Chondrocyte (in vitro differentiated cells): ENCODE data around the gene WARS2. TPM values are rescaled to one million over a fixed set of nuclear protein-coding genes. Genes with fewer than 3 reads are reported as not detected.

Source experiments
- DNase-seq: peaks from one replicate; pipeline ENCODE4 v3.0.0; 2021; ENCODE audit warnings: mixed read lengths, low spot score
- H3K27ac Mint-ChIP-seq: one replicate; pipeline ENCODE4 v1.8.0; 2021; ENCODE audit warnings: mild to moderate bottlenecking, moderate library complexity, mixed read lengths; ENCODE audit not compliant: unreplicated experiment
- H3K27me3 Mint-ChIP-seq: 2 replicates; pipeline ENCODE4 v1.8.0; 2021; ENCODE audit warnings: low read depth, mixed read lengths
- H3K36me3 Mint-ChIP-seq: 2 replicates; pipeline ENCODE4 v1.8.0; 2021; ENCODE audit warnings: low read depth, mixed read lengths
- H3K4me1 Mint-ChIP-seq: 2 replicates; pipeline ENCODE4 v1.8.0; 2021; ENCODE audit warnings: low read depth, mild to moderate bottlenecking, mixed read lengths
- H3K4me3 Mint-ChIP-seq: one replicate; pipeline ENCODE4 v1.8.0; 2021; ENCODE audit warnings: mild to moderate bottlenecking, moderate library complexity, mixed read lengths; ENCODE audit not compliant: unreplicated experiment
- H3K9me3 Mint-ChIP-seq: 2 replicates; pipeline ENCODE4 v1.8.0; 2021; ENCODE audit warnings: low read depth, mixed read lengths
- total RNA-seq: library from RNA; stranded (reverse); gene quantifications from 3 replicates; pipeline ENCODE4 v1.2.1, GENCODE V29; 2021
- TF ChIP-seq, protein P1 (sequence below): fragments of 200-600 bp; sonication (generic); IDR thresholded peaks from 2 replicates; pipeline ENCODE4 v1.5.0; 2021; ENCODE audit warnings: antibody characterized with exemption, mild to moderate bottlenecking, moderate library complexity

Gene WARS2
- total RNA-seq, 1 donor from 2014 or later, result 9.4 TPM

- Mint-ChIP-seq H3K27me3 (no peaks in the 10 kb centered on the region), H3K36me3 (no peaks in the 10 kb centered on the region), H3K4me3 (no peak overlapping the region), H3K9me3 (no peaks in the 10 kb centered on the region), H3K27ac (no peak overlapping the region), H3K4me1 (peaks cover 3% of the 10 kb centered on the region)
- TF ChIP-seq, protein P1, sequence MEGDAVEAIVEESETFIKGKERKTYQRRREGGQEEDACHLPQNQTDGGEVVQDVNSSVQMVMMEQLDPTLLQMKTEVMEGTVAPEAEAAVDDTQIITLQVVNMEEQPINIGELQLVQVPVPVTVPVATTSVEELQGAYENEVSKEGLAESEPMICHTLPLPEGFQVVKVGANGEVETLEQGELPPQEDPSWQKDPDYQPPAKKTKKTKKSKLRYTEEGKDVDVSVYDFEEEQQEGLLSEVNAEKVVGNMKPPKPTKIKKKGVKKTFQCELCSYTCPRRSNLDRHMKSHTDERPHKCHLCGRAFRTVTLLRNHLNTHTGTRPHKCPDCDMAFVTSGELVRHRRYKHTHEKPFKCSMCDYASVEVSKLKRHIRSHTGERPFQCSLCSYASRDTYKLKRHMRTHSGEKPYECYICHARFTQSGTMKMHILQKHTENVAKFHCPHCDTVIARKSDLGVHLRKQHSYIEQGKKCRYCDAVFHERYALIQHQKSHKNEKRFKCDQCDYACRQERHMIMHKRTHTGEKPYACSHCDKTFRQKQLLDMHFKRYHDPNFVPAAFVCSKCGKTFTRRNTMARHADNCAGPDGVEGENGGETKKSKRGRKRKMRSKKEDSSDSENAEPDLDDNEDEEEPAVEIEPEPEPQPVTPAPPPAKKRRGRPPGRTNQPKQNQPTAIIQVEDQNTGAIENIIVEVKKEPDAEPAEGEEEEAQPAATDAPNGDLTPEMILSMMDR, result peak; percentile 74
- DNase-seq, result no peak
Measured at GRCh38 chr1:119141020-119141424, 569 bp upstream of the WARS2 start.

DNA sequence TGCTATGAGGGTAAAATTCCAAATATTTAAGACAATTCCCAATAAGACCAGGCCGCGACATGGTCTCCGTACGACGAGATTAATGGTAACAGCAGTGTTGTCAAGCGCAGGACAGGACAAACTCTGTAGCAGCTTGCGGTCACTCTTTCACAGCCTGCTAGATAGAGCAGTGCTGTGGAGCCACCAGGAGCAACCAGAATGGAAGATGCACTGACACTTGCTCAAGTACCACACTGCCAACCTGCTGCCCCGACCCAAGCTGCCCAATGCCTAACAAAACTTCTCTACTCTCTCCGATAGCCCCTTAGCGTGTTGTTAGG lies 636 bp downstream of the WARS2 start:
- no peak for DNase-seq
- H3K9me3 Mint-ChIP-seq, result no peaks in the 10 kb centered on the region
- no peak overlapping the region for H3K4me3 Mint-ChIP-seq
- peaks cover 8% of the 10 kb centered on the region for H3K4me1 Mint-ChIP-seq
- H3K36me3 Mint-ChIP-seq, result no peaks in the 10 kb centered on the region
- TF ChIP-seq, protein P1, result no peak
- H3K27ac Mint-ChIP-seq, result no peak overlapping the region
- H3K27me3 Mint-ChIP-seq, result no peaks in the 10 kb centered on the region

DNA sequence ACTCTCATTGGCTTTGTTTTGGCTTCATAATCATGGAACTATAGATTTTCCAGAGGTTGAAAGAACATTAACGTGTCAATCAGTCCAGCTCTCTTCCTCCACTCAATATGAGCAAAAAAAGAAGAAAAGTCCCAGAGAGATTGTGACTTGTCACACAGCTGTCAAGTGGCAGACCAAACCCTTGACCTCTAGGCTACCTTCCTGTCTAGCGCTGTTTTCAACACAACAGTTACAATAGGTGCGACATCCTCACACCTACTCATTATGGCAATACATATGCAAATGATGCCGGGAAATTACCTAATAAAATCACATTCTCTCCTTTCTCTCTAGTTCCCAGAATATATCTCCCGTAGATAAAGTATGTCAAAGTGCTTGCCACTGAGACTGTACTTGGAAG lies 1.1 kb downstream of the WARS2 start:
- no peak overlapping the region for H3K4me3 Mint-ChIP-seq
- TF ChIP-seq, protein P1, result no peak
- no peak overlapping the region for H3K27ac Mint-ChIP-seq
- peaks cover 11% of the 10 kb centered on the region for H3K4me1 Mint-ChIP-seq
- H3K27me3 Mint-ChIP-seq, result no peaks in the 10 kb centered on the region
- H3K36me3 Mint-ChIP-seq, result no peaks in the 10 kb centered on the region
- no peaks in the 10 kb centered on the region for H3K9me3 Mint-ChIP-seq
- no peak for DNase-seq

- no peaks in the 10 kb centered on the region for H3K27me3 Mint-ChIP-seq
- no peaks in the 10 kb centered on the region for H3K36me3 Mint-ChIP-seq
- DNase-seq, result no peak
- H3K4me1 Mint-ChIP-seq, result peaks cover 20% of the 10 kb centered on the region
- no peak overlapping the region for H3K4me3 Mint-ChIP-seq
- no peaks in the 10 kb centered on the region for H3K9me3 Mint-ChIP-seq
- TF ChIP-seq, protein P1, result no peak
- no peak overlapping the region for H3K27ac Mint-ChIP-seq
Measured at GRCh38 chr1:119136401-119136800, 4.1 kb downstream of the WARS2 start.

DNA sequence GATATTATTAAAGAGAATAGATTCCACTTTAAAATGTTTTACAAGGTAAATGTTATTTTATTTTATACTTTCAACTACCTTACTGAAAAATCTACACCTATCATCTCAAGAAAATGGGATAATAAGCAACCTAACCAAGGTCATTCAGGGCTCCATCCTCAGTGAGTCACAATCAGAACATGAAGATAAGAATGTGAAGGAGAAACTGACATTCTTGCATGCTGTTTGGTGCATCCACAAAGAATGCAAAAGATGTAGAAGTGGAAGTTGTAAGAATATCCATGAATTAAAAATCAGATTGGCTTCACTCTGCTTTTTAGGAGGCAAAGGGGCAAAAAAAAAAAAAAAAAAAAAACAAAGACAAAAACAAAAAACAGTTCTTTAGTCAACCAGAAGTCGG lies 6.5 kb downstream of the WARS2 start:
- Mint-ChIP-seq H3K9me3 (no peaks in the 10 kb centered on the region), H3K4me1 (peaks cover 20% of the 10 kb centered on the region), H3K36me3 (no peaks in the 10 kb centered on the region), H3K27me3 (no peaks in the 10 kb centered on the region), H3K27ac (no peak overlapping the region), H3K4me3 (no peak overlapping the region)
- TF ChIP-seq, protein P1, result no peak
- no peak for DNase-seq
